NCI-H2171 (cell line): ENCODE data around the gene RNF214.
"Not testable (repeated sequence)": the region's sequence is repeated elsewhere in the genome, so short reads cannot be mapped to it uniquely, and the experiment has no call there.

Source experiments
- DNase-seq: peaks from one replicate; lab custom pipeline; 2025; lab: John Stamatoyannopoulos, UW

RNF214 gene

GRCh38 chr11:117232092-117232878 lies at the start of gene RNF214:
Gene RNF214, plus strand, starts transcription at chr11:117232671. Its CDS starts 1,602 bp downstream, at chr11:117234273.
- peak; percentile 72 for DNase-seq

- DNase-seq = not testable (repeated sequence)
Observed at GRCh38 chr11:117183178-117183577, 49.3 kb upstream of the RNF214 start.

GRCh38 chr11:117183724-117184349 lies 48.6 kb upstream of the RNF214 start:
- DNase-seq = no peak

GRCh38 chr11:117185736-117186430 lies 46.6 kb upstream of the RNF214 start:
- DNase-seq = no peak

- no peak for DNase-seq
Observed at GRCh38 chr11:117186431-117186761, 46.1 kb upstream of the RNF214 start.

GRCh38 chr11:117187007-117187406 lies 45.5 kb upstream of the RNF214 start:
- no peak for DNase-seq

GRCh38 chr11:117187428-117187798 lies 45.1 kb upstream of the RNF214 start:
- DNase-seq = no peak

- no peak for DNase-seq
Observed at GRCh38 chr11:117187799-117188481, 44.5 kb upstream of the RNF214 start.

- DNase-seq = no peak
Observed at GRCh38 chr11:117188620-117189081, 43.8 kb upstream of the RNF214 start.

- DNase-seq = no peak
Observed at GRCh38 chr11:117189191-117189940, 43.1 kb upstream of the RNF214 start.

- no peak for DNase-seq
Observed at GRCh38 chr11:117189941-117190544, 42.4 kb upstream of the RNF214 start.

GRCh38 chr11:117191680-117192400 lies 40.6 kb upstream of the RNF214 start:
- no peak for DNase-seq

GRCh38 chr11:117192401-117192875 lies 40.0 kb upstream of the RNF214 start:
- no peak for DNase-seq

- no peak for DNase-seq
Observed at GRCh38 chr11:117193130-117194020, 39.1 kb upstream of the RNF214 start.

- no peak for DNase-seq
Observed at GRCh38 chr11:117194267-117194666, 38.2 kb upstream of the RNF214 start.

GRCh38 chr11:117195258-117195657 lies 37.2 kb upstream of the RNF214 start:
- no peak for DNase-seq

GRCh38 chr11:117195761-117196160 lies 36.7 kb upstream of the RNF214 start:
- DNase-seq = no peak

GRCh38 chr11:117197006-117197405 lies 35.5 kb upstream of the RNF214 start:
- no peak for DNase-seq
